ENCODE measurements around the gene MAGEF1. TPM values are rescaled to one million over a fixed set of nuclear protein-coding genes. Genes with fewer than 3 reads are reported as not detected.

Gene MAGEF1
- total RNA-seq, 4 donors from 2014 or later: 10.3 to 16.5 (median 12.3) TPM

DNA sequence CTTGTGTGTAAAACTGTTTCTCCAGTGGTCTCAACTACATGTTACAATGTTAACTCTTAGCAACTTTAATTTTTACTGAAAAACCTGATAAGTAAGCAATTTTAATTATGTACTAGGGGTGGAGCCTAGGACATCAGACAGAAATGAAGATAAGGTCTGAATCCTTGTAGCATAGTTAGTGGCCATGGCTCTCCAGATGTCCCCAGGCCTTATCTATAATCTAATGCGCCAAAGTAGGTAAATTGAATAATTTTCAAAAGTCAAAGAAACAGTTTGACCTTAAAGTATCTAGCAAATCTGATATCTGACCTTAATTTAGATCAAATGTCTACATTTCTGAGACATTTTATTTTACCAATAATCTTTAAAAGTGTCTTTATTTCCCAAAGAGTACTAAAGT, 8.2 kb downstream of the MAGEF1 start:
- TF ChIP-seq, protein P1, sequence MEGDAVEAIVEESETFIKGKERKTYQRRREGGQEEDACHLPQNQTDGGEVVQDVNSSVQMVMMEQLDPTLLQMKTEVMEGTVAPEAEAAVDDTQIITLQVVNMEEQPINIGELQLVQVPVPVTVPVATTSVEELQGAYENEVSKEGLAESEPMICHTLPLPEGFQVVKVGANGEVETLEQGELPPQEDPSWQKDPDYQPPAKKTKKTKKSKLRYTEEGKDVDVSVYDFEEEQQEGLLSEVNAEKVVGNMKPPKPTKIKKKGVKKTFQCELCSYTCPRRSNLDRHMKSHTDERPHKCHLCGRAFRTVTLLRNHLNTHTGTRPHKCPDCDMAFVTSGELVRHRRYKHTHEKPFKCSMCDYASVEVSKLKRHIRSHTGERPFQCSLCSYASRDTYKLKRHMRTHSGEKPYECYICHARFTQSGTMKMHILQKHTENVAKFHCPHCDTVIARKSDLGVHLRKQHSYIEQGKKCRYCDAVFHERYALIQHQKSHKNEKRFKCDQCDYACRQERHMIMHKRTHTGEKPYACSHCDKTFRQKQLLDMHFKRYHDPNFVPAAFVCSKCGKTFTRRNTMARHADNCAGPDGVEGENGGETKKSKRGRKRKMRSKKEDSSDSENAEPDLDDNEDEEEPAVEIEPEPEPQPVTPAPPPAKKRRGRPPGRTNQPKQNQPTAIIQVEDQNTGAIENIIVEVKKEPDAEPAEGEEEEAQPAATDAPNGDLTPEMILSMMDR (IDR thresholded peaks at IDR 0.05; ENCODE audit: low read depth): no peak

DNA sequence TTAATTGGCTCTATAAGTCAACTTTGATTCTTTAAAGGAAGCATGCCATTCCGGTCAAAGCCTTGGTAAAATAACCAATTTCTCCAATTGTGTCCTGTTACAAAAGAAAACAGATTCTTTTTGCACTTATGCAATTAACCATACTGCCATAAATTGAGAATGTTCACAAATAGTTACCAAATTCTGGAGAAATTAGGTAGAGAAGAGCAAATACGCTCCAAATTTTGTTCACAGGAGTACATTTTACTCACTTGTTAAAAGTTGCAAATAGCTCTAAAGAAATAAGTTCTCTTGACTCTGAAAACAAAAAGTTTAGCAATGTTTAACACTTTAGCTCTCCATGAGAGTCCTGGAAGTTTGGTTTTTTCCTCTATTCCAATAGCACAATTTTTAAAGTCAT, 11.1 kb downstream of the MAGEF1 start:
- TF ChIP-seq, protein P1 (IDR thresholded peaks at IDR 0.05; ENCODE audit: low read depth): no peak

DNA sequence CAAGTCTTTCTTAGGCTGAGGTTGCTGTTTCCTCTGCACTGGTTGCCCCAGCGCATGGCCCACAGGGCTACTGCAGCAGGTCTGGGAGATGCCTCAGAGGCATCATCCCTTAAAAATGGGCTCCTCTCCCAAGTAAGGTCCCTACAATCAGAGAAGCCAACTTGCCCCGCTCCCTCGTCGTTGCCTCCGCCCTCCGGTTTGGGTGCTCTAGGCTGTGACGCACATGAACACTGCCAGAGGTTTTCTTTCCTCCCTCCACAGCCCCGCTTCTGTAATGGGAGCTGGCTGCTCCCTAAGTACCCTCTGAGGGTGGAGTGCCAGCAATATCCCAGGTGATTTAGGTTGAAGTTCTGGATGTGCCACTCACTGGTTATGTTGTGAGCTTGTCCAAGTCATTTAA, 14.0 kb downstream of the MAGEF1 start:
- TF ChIP-seq, protein P1 (IDR thresholded peaks at IDR 0.05; ENCODE audit: low read depth): no peak

DNA sequence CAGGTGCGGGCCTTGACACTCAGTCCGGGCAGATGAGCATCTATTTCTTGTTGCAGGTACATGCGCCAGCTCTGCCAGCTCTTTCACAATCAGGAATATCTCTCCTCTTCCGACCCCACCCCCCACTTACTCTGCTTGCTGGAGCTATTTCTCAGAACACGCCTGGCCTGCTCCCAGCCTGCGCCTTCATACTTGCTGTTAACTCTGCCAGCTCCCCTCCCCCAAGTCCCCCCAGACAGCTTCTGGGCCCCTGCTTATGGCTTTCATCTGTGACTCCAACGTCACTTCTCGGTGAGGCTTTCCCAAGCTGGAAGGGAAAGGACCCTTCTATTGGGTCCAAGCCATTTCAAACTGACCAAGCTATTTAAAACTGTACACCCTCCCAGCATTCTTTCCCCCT, 15.2 kb downstream of the MAGEF1 start:
- TF ChIP-seq, protein P1 (IDR thresholded peaks at IDR 0.05; ENCODE audit: low read depth): no peak

DNA sequence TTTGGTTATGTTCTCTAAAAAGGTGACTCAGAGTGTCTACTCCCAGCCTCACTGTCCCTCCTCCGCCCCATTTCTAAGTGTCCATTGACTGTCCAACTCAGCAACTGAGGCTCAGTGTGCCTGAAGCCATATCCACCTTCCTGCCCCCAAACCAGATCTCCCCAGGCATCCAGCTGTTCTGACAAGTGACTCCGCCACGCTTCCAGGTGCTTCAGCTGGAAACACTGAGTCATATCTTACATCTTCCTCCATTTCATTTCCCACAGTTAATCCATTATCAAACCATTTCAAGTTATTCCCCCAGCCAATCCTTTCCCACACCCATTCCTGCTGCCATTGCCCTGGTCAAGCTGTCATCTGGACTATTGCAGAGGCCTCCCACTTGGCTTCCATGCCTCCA, 17.1 kb downstream of the MAGEF1 start:
- TF ChIP-seq, protein P1 (IDR thresholded peaks at IDR 0.05; ENCODE audit: low read depth): no peak

DNA sequence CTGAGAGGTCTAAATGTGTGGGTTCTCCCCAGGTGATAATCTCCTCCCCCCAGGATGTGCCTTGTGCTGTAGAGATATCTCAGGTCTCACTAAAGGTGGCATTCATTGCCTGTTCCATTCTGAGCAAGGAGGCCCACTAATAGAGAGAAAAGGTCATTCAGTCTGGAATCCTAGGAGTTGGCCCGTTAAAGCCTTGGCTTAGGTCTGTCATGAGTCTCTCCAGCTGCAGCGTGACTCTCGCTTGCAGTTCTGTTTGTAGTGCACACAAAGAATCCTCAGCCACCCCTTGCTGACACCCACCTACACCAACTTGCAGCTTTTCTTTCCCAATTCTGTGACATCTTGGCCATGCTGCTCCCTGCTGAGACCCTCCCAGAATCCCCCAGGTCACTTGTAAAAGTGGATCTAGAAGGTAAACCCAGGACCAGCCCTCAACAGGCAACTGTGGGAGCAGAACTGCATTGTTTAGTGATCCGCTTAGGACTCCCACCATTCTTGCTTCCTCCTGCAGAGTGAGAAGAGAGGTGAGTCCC, 17.7 kb downstream of the MAGEF1 start:
- TF ChIP-seq, protein P1 (IDR thresholded peaks at IDR 0.05; ENCODE audit: low read depth): no peak

DNA sequence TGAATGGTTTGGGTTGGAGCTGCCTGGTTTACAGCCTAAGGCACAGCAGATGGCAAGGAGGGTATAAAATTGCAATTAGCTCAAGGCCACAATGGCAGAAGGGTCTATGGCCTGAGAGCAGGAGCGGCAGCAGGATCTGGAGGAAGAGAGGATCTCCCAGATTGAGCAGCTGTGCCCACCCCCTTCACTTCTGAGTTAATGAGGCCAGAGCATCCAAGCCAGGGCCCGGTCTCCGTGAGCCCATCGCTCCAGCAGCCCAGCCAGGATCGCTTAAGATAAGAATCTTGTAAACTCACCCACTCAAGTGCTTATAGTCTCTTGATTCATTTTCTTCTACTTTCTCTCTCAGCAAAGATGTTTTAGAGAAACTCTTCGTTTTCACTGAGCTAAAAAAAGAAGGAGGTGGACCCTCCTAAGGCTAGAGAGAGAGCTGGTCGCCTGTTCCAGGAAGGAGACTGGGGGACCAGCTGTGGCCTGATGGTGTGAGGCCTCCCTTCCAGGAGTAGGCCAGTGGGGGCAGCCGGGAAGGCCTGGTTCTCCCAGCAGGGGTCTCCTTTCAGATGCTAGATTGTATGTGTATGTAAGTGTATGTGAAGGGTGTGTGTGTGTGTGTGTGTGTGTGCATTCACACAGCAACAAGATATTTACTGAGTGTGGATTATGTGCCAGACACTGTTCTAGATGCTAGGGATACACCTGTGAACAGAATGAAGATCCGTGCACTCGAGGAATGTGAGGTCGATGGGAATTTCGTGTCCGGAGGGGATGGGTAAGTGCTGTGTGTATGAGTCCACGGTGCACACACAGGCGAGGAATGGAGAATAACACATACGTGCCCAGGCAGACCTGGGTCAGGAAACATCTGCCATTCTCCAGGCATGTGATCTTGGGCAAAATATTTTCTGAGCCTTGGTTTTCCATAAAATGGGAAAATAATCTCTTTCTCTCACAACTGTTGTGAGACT, 18.6 kb downstream of the MAGEF1 start:
- TF ChIP-seq, protein P1 (IDR thresholded peaks at IDR 0.05; ENCODE audit: low read depth): no peak
